C4-2B (cell line): ENCODE data around the gene CRB1.

Source experiments
- H3K27ac ChIP-seq: fragments of 450-650 bp; 2 replicates; pipeline ENCODE4 v1.5.1; 2017
- ZFX ChIP-seq: fragments of 450-650 bp; IDR thresholded peaks from 2 replicates; pipeline ENCODE4 v1.6.1; 2017
- TF ChIP-seq, protein P1 (sequence below): fragments of 450-650 bp; conservative IDR thresholded peaks from 2 replicates; pipeline ENCODE4 v1.5.1; 2017; ENCODE audit warnings: mild to moderate bottlenecking

CRB1 gene

DNA sequence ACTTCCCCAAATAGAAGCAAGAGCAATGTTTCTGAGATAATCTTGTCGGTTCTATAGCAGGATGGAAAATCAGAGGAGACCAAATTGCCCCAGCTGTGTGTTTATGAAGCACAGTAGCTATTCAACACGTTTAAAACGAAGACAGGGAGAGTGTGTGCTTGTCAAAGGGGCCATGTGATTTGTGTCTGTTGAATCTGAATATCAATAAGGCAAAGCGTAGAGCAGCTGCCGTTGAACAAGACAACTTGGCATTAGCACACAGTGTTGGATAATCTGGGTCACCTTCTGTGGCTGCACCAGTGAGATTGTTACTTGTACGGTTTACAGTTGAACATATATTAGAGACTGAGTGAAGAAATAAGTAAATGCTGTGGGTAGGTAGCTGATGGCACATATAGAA lies 1.0 kb downstream of the CRB1 start:
- TF ChIP-seq, protein P1, sequence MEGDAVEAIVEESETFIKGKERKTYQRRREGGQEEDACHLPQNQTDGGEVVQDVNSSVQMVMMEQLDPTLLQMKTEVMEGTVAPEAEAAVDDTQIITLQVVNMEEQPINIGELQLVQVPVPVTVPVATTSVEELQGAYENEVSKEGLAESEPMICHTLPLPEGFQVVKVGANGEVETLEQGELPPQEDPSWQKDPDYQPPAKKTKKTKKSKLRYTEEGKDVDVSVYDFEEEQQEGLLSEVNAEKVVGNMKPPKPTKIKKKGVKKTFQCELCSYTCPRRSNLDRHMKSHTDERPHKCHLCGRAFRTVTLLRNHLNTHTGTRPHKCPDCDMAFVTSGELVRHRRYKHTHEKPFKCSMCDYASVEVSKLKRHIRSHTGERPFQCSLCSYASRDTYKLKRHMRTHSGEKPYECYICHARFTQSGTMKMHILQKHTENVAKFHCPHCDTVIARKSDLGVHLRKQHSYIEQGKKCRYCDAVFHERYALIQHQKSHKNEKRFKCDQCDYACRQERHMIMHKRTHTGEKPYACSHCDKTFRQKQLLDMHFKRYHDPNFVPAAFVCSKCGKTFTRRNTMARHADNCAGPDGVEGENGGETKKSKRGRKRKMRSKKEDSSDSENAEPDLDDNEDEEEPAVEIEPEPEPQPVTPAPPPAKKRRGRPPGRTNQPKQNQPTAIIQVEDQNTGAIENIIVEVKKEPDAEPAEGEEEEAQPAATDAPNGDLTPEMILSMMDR: no peak
- no peak for TF ChIP-seq ZFX
- no peak overlapping the region for H3K27ac ChIP-seq

DNA sequence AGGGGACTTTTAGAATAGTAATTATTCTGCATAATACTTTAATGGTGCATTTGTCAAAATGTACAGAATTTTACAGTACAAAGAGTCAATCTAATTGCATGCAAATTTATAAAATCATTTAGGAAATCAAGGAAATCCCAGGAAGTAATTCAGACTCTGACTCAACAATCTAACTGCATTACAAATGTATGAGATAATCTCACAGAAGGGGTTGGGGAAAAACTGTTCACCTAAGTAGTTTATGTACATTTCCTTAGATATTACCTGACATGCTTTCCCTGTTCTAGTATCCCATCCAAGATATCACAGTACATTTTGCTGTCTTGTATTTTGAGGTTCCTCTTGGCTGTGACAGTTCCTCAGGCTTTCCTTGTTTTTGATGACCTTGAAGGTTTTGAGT lies 4.7 kb downstream of the CRB1 start:
- TF ChIP-seq ZFX: no peak
- TF ChIP-seq, protein P1: no peak
- no peak overlapping the region for H3K27ac ChIP-seq

DNA sequence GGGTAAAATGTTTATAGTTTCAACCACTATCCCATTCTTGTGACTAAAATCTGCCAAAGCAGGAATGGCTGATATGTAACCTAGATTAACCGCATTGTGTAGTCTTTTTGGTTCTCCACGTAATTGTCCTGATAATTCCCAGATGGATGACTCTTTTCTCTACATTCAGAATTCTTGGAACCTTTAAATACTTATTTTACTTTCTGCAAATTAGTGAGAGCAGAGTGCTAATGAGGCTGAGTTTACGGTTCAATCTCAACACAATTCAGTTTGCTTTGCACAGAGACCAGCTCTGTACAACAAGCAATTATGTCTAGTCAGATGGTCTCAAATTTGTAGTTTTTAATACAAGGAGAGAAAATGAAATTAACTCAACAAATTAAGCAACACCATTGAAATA lies 9.1 kb downstream of the CRB1 start:
- TF ChIP-seq, protein P1: no peak
- no peak for TF ChIP-seq ZFX
- H3K27ac ChIP-seq: no peak overlapping the region

DNA sequence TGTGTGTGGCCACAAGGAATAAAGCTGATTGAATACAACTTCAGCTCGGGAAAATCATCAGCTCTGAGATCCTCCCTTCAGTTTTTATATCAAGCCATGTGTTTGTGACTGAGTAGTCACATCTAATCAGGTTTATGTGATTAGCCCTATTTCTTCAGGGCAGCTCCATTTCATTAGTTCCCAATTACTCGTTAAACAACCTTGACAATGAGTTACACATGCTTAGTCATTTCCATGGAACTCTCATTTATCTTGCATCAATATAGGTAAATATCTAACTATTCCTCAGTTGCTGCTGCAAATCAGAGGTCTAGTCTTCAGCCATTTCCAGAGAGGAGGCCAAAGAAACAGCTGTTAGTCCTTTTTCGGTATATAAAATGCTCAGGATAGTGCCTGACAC lies 16.3 kb downstream of the CRB1 start:
- TF ChIP-seq, protein P1: no peak
- no peak for TF ChIP-seq ZFX
- no peak overlapping the region for H3K27ac ChIP-seq

DNA sequence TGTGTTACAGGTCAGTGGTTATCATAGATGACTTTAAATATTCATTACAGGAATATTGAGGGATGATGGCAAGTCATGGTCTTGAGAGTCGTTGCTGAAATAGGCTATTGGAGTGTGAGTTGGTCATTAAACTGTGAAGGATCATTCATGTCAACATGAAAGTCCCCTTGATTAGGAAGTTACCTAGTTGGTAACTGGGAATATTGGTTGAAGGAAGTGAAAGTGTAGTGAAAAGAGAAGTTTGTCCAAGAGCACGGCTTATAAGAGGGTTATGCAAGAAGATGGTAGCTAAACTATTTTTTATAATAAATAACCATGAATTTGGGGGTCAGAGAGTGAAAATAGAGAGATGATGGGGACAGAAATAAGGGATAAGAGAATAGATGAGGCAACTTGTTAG lies 16.9 kb downstream of the CRB1 start:
- H3K27ac ChIP-seq: no peak overlapping the region
- TF ChIP-seq, protein P1: no peak
- TF ChIP-seq ZFX: no peak

DNA sequence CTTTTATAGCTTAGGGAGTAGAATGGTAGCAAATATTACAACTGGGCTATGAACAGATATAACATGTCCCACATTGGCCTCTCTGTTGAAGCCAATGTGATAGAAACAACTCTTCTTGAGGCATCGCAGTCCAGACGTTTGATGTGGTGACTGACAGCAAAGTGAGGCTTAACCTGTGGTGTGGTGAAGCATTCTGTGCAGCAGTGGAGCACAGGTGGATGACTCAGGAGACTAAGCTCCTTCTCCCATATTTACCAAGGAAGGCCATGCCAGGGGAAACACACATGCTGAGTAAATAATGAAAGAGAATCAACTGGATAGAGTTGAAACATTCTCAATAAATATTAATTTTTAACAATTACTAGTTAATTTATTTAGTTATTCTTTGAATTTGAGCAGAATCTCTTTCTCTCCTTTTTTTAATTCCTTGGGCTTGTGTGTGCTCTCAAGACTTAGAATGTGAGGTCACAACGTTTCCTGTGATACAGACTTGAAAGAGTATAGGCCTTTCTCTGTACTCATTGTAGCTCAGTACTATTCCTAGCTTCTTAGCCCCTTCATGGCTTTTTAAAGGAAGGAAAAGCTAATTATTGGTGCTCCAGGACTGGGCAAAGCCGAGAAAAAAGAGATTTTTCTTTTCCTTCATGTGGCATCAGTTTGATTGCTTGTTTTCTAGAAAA lies 17.6 kb downstream of the CRB1 start:
- TF ChIP-seq, protein P1: no peak
- TF ChIP-seq ZFX: no peak
- no peak overlapping the region for H3K27ac ChIP-seq

DNA sequence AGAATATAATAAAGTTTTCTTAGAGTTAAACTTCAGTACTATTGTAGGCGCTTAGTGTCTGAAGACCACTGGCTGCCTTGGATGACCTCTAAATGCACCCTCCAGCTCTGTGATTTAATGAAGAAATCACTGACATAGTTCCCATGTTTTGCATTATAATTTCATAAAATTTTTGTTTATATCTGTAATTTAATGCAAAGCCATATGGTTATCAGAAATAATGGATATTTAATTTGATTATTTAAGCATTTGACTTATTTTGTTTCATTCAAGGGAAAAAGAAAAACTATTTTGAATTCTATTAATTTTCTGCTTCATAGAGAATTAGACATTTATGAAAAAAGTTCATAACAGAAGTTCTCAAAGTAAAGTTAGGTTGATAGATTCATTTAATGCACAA lies 18.6 kb downstream of the CRB1 start:
- no peak for TF ChIP-seq ZFX
- TF ChIP-seq, protein P1: no peak
- no peak overlapping the region for H3K27ac ChIP-seq
